Endothelial cell of umbilical vein (primary cell): ENCODE measurements around the gene KIZ. TPM values are rescaled to one million over a fixed set of nuclear protein-coding genes. Genes with fewer than 3 reads are reported as not detected.

ENCODE experiments used
- BruUV-seq: library from RNA; stranded (reverse); fragments of 400-500 nt; replicated peaks from 2 replicates; lab custom pipeline; 2021; lab: Mats Ljungman, UMichigan
- CTCF ChIA-PET: fragments of 300-600, 350-600 bp; sonication (Branson Sonifier 250); formaldehyde crosslinking; loops from one replicate; lab custom pipeline; 2021; ENCODE audit warnings: antibody characterized with exemption, inconsistent platforms; lab: Charles Lee
- POLR2A ChIA-PET: fragments of 300-600, 350-600 bp; sonication (Branson Sonifier 250); formaldehyde crosslinking; loops from one replicate; lab custom pipeline; 2021; ENCODE audit warnings: antibody characterized with exemption, inconsistent platforms; lab: Charles Lee
- DNase-seq: peaks from one replicate; pipeline ENCODE4 v3.0.0-alpha.2; 2011; ENCODE audit warnings: low read depth, low spot score
- FAIRE-seq: peaks from 2 replicates; lab custom pipeline; 2011; peaks lifted over from hg19 to GRCh38; lab: Jason Lieb, UNC
- H2AFZ ChIP-seq: 2 replicates; pipeline ENCODE4 v1.6.0; 2012; ENCODE audit warnings: low read depth, low read length, control low read depth, inconsistent platforms
- H3K27ac ChIP-seq: 2 replicates; pipeline ENCODE4 v1.5.1; 2011; ENCODE audit warnings: low read depth, mild to moderate bottlenecking, control low read depth, low read length, moderate library complexity; ENCODE audit not compliant: insufficient read depth
- H3K27me3 ChIP-seq, 2 experiments: 2 replicates each; pipeline versions ENCODE4 v1.6.0 to v1.6.1; 2011; ENCODE audit warnings: low read length in 2 of 2, mixed read lengths in 1 of 2; ENCODE audit not compliant: control insufficient read depth in 2 of 2, insufficient read depth in 2 of 2
- H3K36me3 ChIP-seq, 2 experiments: 2 replicates in 1 of 2; 3 replicates in 1 of 2; pipeline ENCODE4 v1.5.1; 2011; ENCODE audit warnings: low read length in 2 of 2, mild to moderate bottlenecking in 1 of 2, moderate library complexity in 1 of 2; ENCODE audit not compliant: control insufficient read depth in 2 of 2, insufficient read depth in 2 of 2; ENCODE audit errors: extremely low read depth in 1 of 2
- H3K4me1 ChIP-seq: 3 replicates; pipeline ENCODE4 v1.5.1; 2011; ENCODE audit warnings: mild to moderate bottlenecking, low read length; ENCODE audit not compliant: control insufficient read depth, insufficient read depth; ENCODE audit errors: extremely low read depth
- H3K4me2 ChIP-seq: 2 replicates; pipeline ENCODE4 v1.6.1; 2011; ENCODE audit warnings: low read length, control low read depth, mixed read lengths; ENCODE audit not compliant: insufficient read depth
- H3K4me3 ChIP-seq, 3 experiments: fragments of 200-600 bp in 1 of 3; sonication (generic), shearing (Covaris generic) in 1 of 3; replicated peaks in 1 of 3; 2 replicates each; pipeline ENCODE4 v1.5.1; 2011 to 2016; ENCODE audit warnings: control low read depth in 3 of 3, low read length in 3 of 3, mild to moderate bottlenecking in 2 of 3, inconsistent platforms in 1 of 3, low read depth in 1 of 3, moderate library complexity in 1 of 3; ENCODE audit not compliant: insufficient read depth in 1 of 3
- H3K79me2 ChIP-seq: 2 replicates; pipeline ENCODE4 v1.6.0; 2012; ENCODE audit warnings: low read length, inconsistent platforms; ENCODE audit not compliant: control insufficient read depth, insufficient read depth
- H3K9ac ChIP-seq: replicated peaks from 2 replicates; pipeline ENCODE3; 2011; ENCODE audit warnings: low read length, control low read depth; ENCODE audit not compliant: insufficient read depth; ENCODE audit errors: extremely low read depth
- H3K9me1 ChIP-seq: replicated peaks from 3 replicates; pipeline ENCODE4 v1.6.0; 2011; ENCODE audit warnings: mild to moderate bottlenecking, low read length; ENCODE audit not compliant: control insufficient read depth, insufficient read depth; ENCODE audit errors: extremely low read depth
- H3K9me3 ChIP-seq: replicated peaks from 2 replicates; pipeline ENCODE4 v1.5.1; 2012; ENCODE audit warnings: low read length, inconsistent platforms; ENCODE audit not compliant: control insufficient read depth, insufficient read depth
- H4K20me1 ChIP-seq: replicated peaks from 2 replicates; pipeline ENCODE3; 2011; ENCODE audit warnings: mild to moderate bottlenecking, low read length; ENCODE audit not compliant: control insufficient read depth, insufficient read depth; ENCODE audit errors: extremely low read depth
- CTCF ChIP-seq, 2 donors: IDR thresholded peaks; 1 replicate in 1 of 2; 2 replicates in 1 of 2; pipeline ENCODE4 v1.5.1; 2011; ENCODE audit warnings: low read length in 2 of 2, mild to moderate bottlenecking in 2 of 2, moderate library complexity in 2 of 2, control low read depth in 1 of 2, inconsistent platforms in 1 of 2, low read depth in 1 of 2; ENCODE audit not compliant: insufficient read depth in 1 of 2; ENCODE audit errors: extremely low read depth in 1 of 2
- EZH2 ChIP-seq: IDR thresholded peaks from 2 replicates; pipeline ENCODE4 v1.6.1; 2012; ENCODE audit warnings: borderline replicate concordance, low read depth, mild to moderate bottlenecking, moderate library complexity, low read length, inconsistent platforms; ENCODE audit not compliant: severe bottlenecking
- FOS ChIP-seq: IDR thresholded peaks from 2 replicates; pipeline ENCODE4 v1.6.1; 2011; ENCODE audit warnings: mild to moderate bottlenecking, low read length, moderate library complexity, borderline replicate concordance; ENCODE audit not compliant: insufficient read depth
- GATA2 ChIP-seq: IDR thresholded peaks from 2 replicates; pipeline ENCODE4 v1.7.0; 2011; ENCODE audit warnings: low read depth, mild to moderate bottlenecking, moderate library complexity, mixed read lengths, low read length; ENCODE audit not compliant: insufficient read length, insufficient read depth
- JUN ChIP-seq: IDR thresholded peaks from 2 replicates; pipeline ENCODE4 v1.6.1; 2011; ENCODE audit warnings: borderline replicate concordance, low read depth; ENCODE audit not compliant: insufficient read length, insufficient read depth
- MAX ChIP-seq: IDR thresholded peaks from 2 replicates; pipeline ENCODE4 v1.6.1; 2011; ENCODE audit not compliant: insufficient read depth, insufficient read length
- MYC ChIP-seq: IDR thresholded peaks from one replicate; pipeline ENCODE4 v1.6.1; 2011; ENCODE audit warnings: mild to moderate bottlenecking, low read depth, low read length
- POLR2A ChIP-seq: IDR thresholded peaks from 2 replicates; pipeline ENCODE4 v1.6.1; 2012; ENCODE audit warnings: low read depth, mild to moderate bottlenecking, control low read depth, low read length
- POLR2AphosphoS5 ChIP-seq: IDR thresholded peaks from 2 replicates; pipeline ENCODE4 v1.6.1; 2012; ENCODE audit warnings: low read depth, mild to moderate bottlenecking, control low read depth, low read length, moderate library complexity; ENCODE audit not compliant: insufficient read depth
- dilution Hi-C: fragments of 300-500 bp; cut with MboI; formaldehyde crosslinking; loops from one replicate; pipeline ENCODE4 v1.15.0; 2019; ENCODE audit warnings: low sequenced_read_pairs; ENCODE audit not compliant: extremely low pct_ligation_motif_present
- intact Hi-C: fragments of 100-400 bp; cut with micrococcal nuclease; formaldehyde crosslinking; loops from one replicate; pipeline ENCODE4 v1.10.0; 2022
- polyA plus RNA-seq, 4 experiments: library from polyadenylated mRNA; depleted of rRNA in 3 of 4; stranded (reverse) in 3 of 4; unstranded in 1 of 4; fragments of >200 nt; gene quantifications; 2 replicates each; pipeline versions ENCODE4 v1.2.1 to v1.2.3, GENCODE V29; 2011 to 2012; ENCODE audit warnings: missing spikeins in 1 of 4
- total RNA-seq: library from RNA; stranded (reverse); gene quantifications from 2 replicates; pipeline ENCODE4 v1.2.3, GENCODE V29; 2021

The KIZ gene
- total and polyA plus RNA-seq, 2 donors (not counting 3 experiments of a cell fraction or from before 2014, with no cell fraction given): 3.9 to 7.3 TPM

- CTCF ChIA-PET: no interaction called here
Measured at GRCh38 chr20:21092806-21093205, 33.1 kb upstream of the KIZ start.

More at GRCh38 chr20:21092806-21093205, 33.1 kb upstream of the KIZ start:
- dilution Hi-C loops (no loop called here), intact Hi-C loops (no loop called here)
- no peaks in the 10 kb centered on the region for H3K9me3 ChIP-seq
- no peak overlapping the region for H3K4me3 ChIP-seq
- H2AFZ ChIP-seq: no peak overlapping the region
- no peaks in the 10 kb centered on the region for H4K20me1 ChIP-seq
- POLR2A ChIA-PET: no interaction called here
- no peaks in the 10 kb centered on the region for H3K9me1 ChIP-seq
- no peak overlapping the region for H3K4me2 ChIP-seq
- no TSS peak for BruUV-seq
- no peaks in the 10 kb centered on the region for H3K79me2 ChIP-seq
- H3K27ac ChIP-seq: no peak overlapping the region
- H3K27me3 ChIP-seq: peaks cover 31 to 54% of the 10 kb centered on the region in 2 experiments
- H3K36me3 ChIP-seq: no peaks in the 10 kb centered on the region
- TF ChIP-seq FOS (no peak), MYC (no peak), CTCF (IDR thresholded peaks at IDR 0.05; ENCODE audit: extremely low read depth in 1 of 2, insufficient read depth in 1 of 2, low read depth in 1 of 2, low read length in 2 of 2) (no peak), EZH2 (no peak), MAX (no peak), JUN (no peak), POLR2A (no peak), POLR2AphosphoS5 (no peak), GATA2 (no peak)
- DNase-seq: no peak
- FAIRE-seq: no peak
- H3K4me1 ChIP-seq: no peaks in the 10 kb centered on the region
- no peak overlapping the region for H3K9ac ChIP-seq
